GM18951 (cell line): ENCODE measurements around the gene RAP2A.

Experiments
- POLR2A ChIP-seq: IDR thresholded peaks from 4 replicates; pipeline ENCODE4 v1.6.1; 2011; ENCODE audit warnings: mild to moderate bottlenecking; ENCODE audit not compliant: insufficient read length, insufficient read depth; ENCODE audit errors: extremely low read depth
- in situ Hi-C: fragments of 300-500 bp; cut with MboI; formaldehyde crosslinking; loops from one replicate; pipeline ENCODE4 v1.12.0; 2022; ENCODE audit warnings: low sequenced_read_pairs, mixed read lengths, inconsistent platforms; ENCODE audit not compliant: unreplicated experiment

Gene RAP2A

GRCh38 chr13:97433727-97434396, at the start of gene RAP2A:
Gene RAP2A (plus strand): TSS chr13:97434169. CDS start chr13:97434471, 302 bp downstream.
- peak; percentile 64 for TF ChIP-seq POLR2A
- in situ Hi-C loops, result no loop called here

DNA sequence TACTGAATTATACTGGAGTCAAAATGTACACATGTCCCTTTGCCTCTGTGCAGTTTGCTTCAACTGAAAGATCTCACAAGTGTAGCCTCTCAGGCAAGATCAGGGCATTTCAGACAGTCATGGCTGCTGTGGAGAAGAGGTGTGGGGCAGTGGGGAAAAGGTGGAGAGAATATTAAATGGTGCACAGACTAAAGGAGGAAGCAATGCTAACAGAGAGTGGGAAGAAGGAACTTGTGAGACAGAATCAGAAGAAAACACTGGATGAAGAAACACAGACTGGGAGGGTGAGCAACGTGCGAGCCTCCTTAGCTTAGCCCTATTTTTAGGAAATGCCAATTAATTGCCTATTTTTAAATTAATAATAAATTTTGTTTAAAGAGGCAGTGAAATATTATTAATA, 49.6 kb upstream of the RAP2A start:
- in situ Hi-C loops, result no loop called here
- no peak for TF ChIP-seq POLR2A

DNA sequence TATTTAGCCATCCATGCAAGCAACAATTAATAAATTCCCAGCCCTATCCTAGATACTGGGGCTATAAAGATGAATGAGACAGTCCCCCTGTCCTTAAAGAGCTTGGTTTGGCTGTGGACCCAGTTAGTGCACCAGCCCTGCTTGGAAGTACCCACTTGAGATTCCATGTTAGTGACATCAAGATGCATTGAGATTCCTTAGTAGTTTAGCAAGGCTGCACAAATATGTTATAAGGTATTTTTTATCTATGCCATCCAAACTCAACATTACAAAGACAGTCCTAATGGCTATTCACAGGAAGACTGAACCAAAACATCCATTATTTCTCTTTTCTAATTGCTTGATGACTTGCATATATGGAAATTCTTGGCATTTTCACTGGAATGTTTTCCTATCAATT, 48.8 kb upstream of the RAP2A start:
- no peak for TF ChIP-seq POLR2A
- in situ Hi-C loops, result no loop called here

GRCh38 chr13:97385854-97386253, 48.1 kb upstream of the RAP2A start:
- TF ChIP-seq POLR2A, result no peak
- in situ Hi-C loops, result no loop called here

DNA sequence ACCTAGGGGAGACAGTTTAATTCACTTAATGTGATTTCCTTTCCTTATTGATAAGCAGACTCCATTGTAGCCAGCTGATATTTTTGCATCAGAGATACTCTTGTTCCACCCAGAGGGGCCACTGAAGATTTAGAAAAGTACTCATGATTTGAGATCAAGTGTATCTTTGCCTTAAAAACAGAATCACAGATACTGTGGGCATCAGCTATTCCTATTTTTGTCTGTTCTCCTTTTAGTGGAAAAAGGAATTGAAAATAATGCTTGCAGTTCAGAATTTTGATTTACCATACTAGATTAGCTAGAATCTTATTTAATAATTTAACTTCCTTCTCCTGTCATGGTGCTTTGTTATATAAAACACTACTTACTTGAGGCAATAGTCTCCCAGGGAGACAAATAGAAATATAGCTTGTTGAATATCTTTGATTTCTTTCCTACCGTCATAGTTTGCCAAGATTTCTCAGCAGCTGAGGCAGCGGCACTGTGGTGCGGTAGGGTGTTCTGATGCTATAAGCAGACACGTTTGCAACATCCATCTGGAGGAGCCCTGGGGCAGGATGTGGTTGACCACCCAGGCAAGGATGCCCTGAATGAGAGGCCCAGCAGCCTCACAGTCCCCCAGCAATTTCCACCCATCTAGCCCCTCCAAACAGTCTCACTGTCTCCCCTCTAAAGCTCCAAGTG, 47.0 kb upstream of the RAP2A start:
- in situ Hi-C loops, result no loop called here
- TF ChIP-seq POLR2A, result no peak

GRCh38 chr13:97387485-97387839, 46.5 kb upstream of the RAP2A start:
- in situ Hi-C loops, result no loop called here
- TF ChIP-seq POLR2A, result no peak

DNA sequence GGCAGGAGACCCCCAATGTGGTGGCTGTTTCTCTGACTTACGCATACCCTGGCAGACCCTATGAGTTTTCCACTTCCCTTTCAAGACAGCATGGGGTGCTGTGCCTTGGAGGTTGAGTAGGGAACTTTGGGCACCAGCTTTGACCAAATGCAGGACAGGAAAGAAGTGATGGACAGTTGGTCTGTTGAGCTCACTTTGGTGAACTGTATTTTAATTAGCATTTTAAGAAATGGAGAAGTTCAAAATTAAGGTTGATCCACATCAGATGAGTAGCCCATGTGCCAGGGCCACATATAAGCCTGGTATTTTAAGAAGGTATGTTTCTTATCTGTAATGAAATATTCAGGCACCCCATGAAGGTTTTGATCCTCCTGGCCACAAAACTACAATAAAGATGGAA, 46.1 kb upstream of the RAP2A start:
- TF ChIP-seq POLR2A, result no peak
- in situ Hi-C loops, result no loop called here

DNA sequence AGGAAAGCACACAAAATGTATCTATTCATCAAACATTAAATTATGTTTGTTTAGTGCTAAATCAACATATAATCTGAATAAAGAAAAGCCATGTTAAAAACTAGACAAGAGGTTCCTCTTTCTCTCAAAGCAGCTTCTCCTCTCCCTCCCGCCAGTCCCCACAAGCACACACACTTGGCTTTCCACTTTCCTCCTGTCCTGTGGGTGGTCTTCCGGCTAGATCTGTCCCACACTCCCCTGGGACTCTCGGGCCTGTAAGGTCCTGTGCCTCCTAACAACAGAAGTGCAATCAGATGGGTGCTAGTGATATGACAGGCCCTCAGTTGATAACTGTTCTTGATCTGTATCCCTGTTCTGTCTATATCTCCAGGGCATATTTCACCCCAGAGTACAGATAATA, 45.6 kb upstream of the RAP2A start:
- in situ Hi-C loops, result no loop called here
- no peak for TF ChIP-seq POLR2A

GRCh38 chr13:97390941-97391600, 42.9 kb upstream of the RAP2A start:
- no peak for TF ChIP-seq POLR2A
- in situ Hi-C loops, result no loop called here

- no peak for TF ChIP-seq POLR2A
- in situ Hi-C loops, result no loop called here
These were observed 41.9 kb upstream of the RAP2A start for GRCh38 chr13:97392020-97392419.

- in situ Hi-C loops, result no loop called here
- no peak for TF ChIP-seq POLR2A
These were observed 39.4 kb upstream of the RAP2A start for GRCh38 chr13:97394542-97394941.

- in situ Hi-C loops, result no loop called here
- TF ChIP-seq POLR2A, result no peak
These were observed 38.4 kb upstream of the RAP2A start for GRCh38 chr13:97395447-97396136.

GRCh38 chr13:97397267-97397666, 36.7 kb upstream of the RAP2A start:
- in situ Hi-C loops, result no loop called here
- no peak for TF ChIP-seq POLR2A
